Gastroesophageal sphincter (tissue), 3 donors: ENCODE results near the gene SFTA2.
"Not testable (repeated sequence)": the region's sequence is repeated elsewhere in the genome, so short reads cannot be mapped to it uniquely, and the experiment has no call there.

Experiments used
- POLR2A ChIP-seq, 2 donors: fragments of 450-650 bp; IDR thresholded peaks; one replicate each; pipeline ENCODE4 v1.6.1; 2017; ENCODE audit warnings: antibody characterized with exemption in 2 of 2, mild to moderate bottlenecking in 2 of 2, moderate library complexity in 1 of 2
- TF ChIP-seq, protein P1 (sequence below), 4 experiments: fragments of 200-600 bp in 2 of 4; fragments of 450-650 bp in 2 of 4; sonication (generic) in 1 of 4; IDR thresholded peaks; one replicate each; pipeline ENCODE4 v1.5.1; 2017 to 2019; ENCODE audit warnings: antibody characterized with exemption in 4 of 4, mild to moderate bottlenecking in 2 of 4, moderate library complexity in 2 of 4

DNA sequence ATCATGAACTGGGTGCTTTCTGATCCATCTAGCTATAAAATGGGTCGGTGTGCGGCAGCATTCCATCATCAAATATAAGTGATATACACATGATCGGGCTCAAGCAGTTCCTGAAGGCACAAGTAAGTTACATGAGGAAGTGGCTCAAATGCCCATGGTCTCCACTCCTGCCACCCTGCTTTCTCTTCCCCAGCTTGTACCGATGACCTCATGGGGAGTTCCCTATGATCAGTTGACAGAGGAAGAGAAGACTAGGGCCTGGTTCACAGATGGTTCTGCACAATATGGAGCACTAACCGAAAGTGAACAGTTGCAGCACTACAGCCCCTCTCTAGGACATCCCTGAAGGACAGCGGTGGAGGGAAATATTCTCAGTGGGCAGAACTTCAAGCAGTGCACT, 37.2 kb upstream of the SFTA2 start:
- TF ChIP-seq, protein P1, sequence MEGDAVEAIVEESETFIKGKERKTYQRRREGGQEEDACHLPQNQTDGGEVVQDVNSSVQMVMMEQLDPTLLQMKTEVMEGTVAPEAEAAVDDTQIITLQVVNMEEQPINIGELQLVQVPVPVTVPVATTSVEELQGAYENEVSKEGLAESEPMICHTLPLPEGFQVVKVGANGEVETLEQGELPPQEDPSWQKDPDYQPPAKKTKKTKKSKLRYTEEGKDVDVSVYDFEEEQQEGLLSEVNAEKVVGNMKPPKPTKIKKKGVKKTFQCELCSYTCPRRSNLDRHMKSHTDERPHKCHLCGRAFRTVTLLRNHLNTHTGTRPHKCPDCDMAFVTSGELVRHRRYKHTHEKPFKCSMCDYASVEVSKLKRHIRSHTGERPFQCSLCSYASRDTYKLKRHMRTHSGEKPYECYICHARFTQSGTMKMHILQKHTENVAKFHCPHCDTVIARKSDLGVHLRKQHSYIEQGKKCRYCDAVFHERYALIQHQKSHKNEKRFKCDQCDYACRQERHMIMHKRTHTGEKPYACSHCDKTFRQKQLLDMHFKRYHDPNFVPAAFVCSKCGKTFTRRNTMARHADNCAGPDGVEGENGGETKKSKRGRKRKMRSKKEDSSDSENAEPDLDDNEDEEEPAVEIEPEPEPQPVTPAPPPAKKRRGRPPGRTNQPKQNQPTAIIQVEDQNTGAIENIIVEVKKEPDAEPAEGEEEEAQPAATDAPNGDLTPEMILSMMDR (IDR thresholded peaks at IDR 0.05) = not testable (repeated sequence)
- not testable (repeated sequence) for TF ChIP-seq POLR2A (IDR thresholded peaks at IDR 0.05)
